RKO (cell line): ENCODE measurements around the gene BHLHE23.
"Not testable (repeated sequence)": the region's sequence is repeated elsewhere in the genome, so short reads cannot be mapped to it uniquely, and the experiment has no call there.

Experiments used
- DNase-seq: peaks from one replicate; pipeline ENCODE4 v3.0.0-alpha.2; 2016; ENCODE audit warnings: low spot score

Gene BHLHE23

DNA sequence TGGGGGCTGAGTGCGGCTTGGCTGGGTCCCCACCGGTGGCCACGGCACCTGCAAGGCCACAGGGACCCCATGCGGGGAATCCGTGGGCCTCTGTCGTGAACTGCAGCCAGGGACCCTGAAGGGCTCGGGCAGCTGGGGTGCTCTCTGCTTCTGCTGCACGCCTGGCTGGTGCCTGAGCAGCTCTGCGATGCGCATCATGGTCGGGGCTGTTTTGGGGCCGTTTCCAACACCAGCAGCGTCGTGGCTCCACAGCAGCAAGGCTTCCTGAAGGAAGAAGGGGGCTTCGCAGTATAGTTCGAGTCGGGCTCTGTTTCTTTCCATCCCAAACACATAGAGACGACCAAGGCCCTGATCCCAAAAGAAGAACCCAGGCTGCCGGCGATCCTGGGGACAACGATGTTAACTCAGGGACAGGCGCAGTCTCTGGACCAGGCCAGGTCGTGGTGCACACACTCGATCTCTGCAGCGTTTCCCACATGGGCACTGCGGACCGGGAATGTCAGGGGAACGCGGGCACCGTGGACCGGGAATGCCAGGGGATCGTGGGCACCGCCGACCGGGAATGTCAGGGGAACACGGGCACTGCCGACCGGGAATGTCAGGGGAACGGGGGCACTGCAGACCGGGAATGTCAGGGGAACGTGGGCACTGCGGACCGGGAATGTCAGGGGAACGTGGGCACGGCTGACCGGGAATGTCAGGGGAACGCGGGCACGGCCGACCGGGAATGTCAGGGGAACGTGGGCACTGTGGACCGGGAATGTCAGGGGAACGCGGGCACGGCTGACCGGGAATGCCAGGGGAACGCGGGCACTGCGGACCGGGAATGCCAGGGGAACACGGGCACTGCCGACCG lies 36.8 kb upstream of the BHLHE23 start:
- DNase-seq, result no peak

DNA sequence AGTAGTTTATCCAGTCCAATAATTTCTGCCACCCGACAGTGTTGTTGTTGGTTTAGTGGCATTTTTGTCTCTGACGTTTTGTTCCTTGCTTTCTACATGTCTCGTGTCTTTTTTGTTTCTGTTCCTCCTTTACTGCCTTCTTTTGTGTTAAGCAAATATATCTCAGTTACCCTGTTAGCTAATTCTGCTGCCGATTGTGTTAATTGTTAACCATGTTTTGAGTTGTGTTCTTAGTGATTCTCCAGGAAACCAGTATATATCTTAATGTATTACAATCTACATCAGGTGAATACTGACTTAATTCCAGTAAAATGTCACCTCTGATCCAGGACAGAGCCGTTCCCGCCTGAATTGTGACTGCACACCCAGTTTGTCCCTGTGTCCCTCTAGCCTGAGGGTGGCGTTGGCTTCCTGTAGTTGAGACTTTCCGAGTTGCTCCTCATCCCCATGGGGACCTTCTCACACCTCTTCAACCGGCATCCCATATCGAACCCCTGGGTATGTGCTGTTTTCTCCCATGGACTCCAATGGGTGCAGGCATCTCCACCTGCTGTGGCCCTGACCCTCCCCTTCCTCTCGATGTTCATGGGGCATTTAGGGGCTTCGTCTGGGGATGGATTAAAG lies 35.8 kb upstream of the BHLHE23 start:
- DNase-seq, result no peak

DNA sequence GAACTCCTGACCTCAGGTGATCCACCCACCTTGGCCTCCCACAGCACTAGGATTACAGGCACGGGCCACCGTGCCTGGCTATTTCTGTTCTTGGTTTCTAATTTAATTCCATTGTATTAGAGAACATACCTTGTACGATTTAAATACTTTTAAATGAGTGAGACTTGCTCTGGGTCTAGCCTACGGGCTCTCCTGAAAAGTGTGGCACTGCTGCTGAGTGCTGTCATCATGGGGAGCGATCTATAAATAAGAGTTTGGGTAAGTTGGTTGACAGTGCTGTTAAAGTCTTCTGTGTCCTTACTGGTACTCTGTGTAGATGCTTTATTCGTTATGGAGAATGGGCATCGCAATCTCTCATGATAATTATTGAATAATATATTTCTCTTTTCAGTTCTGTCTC lies 35.0 kb upstream of the BHLHE23 start:
- no peak for DNase-seq

DNA sequence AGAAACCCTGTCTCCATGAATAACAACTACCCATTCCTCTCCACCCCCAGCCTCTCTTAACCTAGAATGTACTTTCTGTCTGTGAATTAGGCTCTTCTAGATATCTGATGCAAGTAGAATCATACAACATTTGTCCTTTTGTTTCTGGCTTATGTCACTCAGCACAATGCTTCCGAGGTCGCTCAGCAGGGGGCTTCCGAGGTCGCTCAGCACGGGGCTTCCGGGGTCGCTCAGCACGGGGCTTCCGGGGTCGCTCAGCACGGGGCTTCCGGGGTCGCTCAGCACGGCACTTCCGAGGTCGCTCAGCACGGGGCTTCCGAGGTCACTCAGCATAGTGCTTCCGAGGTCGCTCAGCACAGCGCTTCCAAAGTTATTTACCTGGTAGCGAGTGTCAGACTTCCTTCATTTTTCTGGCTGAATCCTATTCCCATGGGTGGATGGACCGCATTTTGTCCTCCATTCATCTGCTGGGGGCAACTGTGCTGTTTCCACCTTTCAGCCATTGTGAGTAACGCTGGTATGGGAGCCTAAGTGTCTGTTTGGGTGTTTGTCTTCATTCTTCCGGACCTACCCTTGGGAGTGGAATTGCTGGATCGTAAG lies 31.0 kb upstream of the BHLHE23 start:
- DNase-seq, result no peak

DNA sequence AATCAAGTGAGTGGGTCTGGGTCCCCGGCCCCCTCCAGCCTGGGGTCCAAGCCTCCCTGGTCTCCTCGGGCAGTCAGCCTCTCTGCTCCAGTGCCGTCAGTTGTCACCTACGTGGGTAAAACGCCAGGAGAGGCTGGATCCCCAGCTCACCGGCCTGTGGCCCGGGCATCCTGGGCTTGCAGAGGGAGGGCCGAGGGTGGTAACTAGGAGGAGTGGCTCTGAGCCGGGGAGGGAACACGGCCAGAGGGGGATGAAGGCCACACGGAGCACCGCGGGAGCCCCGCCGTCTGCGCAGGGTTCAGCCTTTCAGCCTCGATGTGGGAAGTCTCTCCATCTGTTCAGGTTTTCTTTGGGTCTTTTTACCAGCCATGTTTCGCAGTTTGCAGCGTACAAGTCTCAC lies 29.5 kb upstream of the BHLHE23 start:
- no peak for DNase-seq

DNA sequence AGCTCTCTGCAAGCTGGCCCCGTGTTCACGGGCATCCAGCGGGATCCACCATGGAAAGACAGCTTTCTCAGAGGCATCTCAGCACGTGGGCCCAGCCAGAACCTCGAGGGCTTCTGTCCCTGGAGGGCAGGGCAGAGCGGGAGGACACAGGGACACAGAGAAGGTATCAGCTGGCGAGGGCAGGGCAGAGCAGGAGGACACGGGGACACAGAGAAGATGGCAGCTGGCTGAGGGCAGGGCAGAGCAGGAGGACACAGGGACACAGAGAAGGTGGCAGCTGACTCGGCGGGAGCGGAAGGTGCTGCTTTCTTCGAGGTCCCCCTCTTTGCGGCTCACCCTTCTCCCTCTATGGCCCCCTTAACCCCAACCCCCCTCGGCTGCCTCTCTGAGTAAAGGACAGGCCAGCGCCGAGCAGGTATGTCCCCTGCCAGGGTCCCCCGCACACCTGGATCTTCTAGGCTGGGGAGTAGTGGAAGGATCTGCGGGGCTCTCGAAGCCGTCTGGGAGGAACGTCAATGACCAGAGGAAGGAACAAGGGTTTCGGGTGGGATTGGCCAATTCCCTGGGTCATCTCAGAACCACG lies 28.9 kb upstream of the BHLHE23 start:
- DNase-seq, result no peak

DNA sequence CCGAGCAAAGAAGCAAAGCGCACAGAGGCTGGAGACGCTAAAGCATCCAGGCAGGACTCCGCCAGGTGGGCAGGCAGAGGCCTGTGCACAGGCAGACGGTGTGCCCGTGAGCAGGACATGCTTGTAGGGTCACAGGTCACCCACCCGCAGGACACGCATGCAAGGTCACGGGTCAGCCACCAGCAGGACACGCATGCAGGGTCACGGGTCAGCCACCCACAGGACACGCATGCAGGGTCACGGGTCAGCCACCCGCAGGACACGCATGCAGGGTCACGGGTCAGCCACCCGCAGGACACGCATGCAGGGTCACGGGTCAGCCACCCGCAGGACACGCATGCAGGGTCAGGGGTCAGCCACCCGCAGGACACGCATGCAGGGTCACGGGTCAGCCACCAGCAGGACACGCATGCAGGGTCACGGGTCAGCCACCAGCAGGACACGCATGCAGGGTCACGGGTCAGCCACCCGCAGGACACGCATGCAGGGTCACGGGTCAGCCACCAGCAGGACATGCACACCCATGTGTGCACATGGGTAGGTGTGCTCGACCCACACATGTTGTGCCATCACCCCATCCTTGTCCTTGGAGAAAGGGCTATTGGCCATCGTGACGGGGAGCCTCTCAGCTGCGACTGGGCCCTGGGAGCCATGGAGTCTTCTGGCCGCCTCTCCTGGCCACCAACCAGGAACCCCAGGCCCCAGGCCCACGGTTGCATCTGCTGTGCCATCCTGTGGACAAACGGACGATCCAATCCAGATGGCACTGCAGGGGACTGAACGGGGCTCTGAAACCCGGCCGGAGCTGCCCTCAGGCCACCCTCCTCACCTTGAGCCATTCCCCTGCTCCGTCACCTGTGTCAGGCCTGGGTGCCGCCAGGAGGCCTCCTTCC lies 28.2 kb upstream of the BHLHE23 start:
- DNase-seq, result not testable (repeated sequence)

DNA sequence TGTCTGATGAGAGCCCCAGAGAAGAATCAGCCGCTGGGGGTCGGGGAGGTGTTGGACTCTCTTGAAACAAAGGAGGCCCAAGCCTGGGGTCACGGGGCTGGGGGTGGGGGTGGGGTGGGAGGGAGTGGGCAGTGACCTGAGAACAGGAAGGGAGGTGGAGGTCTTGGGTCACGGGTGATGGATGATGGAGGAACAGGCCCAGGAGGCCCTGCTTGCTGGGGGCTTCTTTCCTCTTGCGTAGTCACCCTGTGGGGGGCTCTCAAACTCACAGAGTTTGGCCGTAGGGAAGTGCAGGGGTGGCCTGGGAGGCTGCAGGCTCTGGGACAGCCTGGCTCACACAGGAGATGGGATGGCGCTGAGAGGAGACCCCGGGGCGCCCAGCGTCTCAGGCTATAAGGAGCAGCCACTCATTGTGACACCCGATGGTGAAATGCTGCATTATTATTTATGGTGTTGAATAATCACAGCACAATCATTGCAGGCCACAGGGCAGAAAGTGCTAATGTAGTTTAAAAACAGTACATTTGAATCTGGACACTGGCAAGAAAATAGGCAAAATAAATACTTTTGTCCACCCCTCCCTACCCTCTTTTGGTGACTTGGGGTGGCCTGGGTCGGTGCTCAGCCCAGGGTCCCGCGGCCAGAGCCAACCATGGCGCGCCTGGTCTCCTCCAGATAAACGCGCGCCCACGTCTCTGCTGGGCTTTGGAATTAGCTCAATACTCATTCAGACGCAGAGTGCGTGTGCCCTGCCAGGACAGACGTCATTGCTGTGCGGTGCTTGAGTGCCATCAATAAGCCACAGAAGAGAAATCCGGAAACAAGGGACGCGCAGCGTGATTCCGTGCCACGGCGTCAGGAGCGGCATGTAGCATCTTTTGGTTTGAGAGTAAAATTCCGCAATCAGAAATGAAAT lies 27.3 kb upstream of the BHLHE23 start:
- no peak for DNase-seq

DNA sequence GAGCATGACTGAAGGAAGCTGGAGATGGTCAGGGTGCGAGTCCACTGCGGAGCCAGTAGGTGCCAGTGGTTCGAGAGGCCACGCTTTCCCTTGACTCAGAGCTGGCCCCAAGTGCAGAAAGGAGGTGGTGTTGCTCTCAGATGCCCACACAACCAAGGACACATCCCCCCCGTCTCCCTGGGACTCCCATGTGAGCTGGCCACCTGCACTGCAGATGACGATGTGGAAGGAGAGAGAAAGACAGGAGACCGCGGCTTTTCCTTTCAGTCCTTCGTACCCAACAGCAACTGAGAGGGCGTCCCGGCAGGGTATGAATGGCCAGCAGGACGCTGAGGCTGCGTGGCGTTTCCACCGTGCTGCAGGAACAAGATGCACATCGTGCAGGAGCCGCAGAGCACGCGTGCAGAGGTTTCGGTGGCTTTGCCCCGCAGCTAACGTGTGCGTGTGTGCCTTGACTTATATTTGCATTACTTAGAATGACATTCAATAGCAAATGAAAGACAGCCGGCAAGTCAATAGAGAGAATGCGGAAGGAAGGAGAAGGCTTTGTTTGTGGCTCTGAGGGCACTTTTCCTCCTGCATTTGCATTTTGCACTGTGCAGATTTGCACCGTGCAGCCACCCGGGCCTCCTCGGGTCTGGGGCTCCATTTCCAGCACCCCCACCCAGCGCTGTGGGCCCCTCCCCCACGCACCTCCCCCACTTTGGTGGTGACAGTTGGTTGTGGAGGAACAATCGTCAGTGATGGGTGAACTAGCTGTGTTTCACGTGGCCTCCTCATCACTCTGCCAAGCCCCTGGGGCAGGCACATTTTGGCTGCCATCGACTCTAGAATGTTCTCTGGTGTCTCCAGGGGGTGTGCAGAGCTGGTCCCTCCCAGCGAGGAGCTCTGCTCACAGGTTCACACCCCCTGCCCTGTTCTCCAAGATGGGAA lies 26.4 kb upstream of the BHLHE23 start:
- no peak for DNase-seq

DNA sequence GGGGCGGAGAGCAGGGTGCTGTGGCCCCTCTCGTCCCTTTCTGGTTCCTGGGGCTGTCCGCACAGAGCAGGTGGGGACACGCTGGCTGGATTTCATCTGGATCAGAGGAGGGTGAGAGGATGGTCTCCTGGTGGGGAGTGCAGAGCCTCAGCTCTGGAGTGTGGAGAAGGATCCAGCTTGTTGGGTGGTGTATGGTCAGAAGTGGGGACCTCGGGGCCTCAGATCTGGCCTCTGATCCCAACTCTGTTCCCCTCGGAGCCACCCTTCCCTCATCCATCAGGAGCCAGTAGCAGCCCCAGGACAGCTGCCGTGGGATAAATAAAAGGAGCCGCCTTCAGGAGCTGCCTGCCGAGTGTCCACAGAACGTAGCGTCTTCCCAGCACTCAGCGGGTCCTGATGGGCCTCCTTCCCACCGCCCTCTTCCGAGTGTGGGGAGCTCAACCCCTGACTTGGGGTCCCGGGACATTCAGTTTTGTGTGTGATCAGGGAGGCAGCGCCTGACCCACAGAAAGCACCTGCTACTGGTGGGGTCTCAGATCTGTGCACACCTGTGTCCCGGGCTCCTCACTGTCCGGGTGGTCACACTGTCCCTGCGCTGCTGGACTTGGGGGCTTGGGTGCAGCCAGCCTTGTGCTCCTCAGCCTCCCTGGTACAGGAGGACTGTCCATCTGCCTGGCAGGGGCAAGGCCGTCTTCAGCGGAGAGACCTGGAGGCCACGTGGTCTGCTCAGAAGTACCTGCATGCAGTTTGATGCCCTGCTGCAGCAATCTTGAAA lies 25.4 kb upstream of the BHLHE23 start:
- no peak for DNase-seq

DNA sequence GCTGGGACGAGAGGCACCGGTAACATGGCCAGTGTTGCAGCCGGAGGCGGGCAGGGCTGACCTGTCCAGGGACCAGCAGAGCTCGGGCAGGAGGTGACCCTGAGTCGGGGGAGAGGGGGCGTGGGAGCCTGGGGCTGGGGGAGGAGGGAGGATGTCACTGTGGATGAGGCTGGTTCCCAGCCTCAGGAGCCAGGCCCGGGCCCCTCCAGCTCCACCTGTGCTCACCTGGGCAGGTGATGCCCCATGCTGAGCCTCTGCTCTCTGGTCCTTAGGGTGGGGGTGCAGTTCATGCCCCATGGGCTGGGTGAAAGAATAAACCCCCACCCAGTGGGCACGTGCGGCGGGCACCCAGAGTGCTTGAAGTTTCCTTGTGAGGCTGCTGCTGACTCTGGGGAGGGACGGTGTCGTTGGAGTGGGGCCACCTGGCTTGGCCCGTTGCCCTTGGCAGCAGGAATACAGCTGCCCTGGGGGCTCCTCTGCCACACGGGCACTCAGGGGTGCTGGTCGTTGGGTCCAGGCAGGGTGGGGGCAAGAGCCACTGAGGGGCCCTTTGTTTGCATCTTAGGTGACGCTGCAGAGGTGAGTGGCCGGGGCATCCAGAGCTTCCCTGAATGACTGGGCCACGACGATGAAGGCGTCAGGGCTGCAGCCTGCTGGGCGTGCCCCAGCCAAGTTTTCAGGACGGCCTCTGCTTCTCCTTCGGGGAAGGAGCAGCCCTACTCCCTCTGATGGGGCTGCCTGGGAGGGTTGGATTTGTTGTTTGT lies 24.7 kb upstream of the BHLHE23 start:
- DNase-seq, result no peak

DNA sequence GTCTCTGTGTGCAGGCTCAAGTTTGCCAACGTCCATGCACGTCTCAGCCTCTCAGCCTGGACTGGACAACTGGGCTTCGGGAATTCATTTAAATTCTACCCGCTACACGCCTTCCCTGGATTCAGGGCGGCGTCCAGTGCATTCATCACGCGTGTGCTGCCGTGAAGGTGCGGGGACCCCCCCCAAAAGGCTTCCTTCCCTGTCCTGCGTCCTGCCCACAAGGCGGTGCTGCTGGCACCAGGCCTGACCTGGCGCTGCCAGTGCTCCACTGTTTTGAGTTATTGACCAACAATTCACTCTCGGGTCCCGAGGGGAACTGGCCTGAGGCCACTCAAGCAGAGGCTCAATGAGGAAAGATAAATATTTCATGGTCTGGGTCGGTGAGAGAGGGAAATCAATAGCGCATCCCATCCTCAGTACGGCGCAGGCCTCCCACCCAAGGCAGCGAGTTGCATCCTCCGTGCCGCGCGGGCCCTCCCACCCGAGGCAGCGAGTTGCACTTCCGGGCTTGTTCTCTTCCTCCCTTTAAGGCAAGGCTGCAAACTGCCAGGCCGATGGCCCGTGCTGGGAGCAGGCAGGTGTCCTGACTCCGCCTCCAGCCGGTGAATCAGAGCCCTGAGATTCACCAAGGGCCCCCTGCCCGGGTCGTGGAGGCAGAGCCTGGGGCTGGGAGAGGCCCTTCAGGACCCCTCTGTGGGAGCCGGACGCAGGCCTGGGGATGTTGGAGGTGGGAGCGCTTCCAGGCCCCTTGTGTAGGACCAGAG lies 22.8 kb upstream of the BHLHE23 start:
- no peak for DNase-seq

DNA sequence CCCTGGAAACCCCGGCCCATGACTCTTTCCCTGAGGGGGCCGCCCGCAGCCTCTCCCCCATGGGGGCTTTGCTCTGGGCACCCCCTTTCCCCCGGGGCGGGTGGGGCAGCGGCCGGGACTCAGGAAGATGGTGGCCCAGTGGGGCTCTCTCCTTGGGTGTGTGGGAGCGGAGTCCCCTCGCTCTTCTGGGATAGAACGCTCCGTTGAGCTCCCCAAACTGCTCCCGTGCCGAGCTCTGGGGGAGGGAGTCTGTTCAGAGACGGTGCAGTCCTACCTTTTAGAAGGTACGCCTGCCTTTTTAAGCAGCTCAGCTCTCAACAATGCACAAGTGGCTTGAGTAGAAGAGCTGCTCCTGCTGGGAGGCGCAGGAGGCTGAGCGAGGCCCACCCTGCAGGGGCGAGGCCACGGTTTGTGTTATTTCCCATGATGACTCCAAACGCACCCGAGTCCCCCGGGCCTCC lies 21.7 kb upstream of the BHLHE23 start:
- DNase-seq, result no peak

DNA sequence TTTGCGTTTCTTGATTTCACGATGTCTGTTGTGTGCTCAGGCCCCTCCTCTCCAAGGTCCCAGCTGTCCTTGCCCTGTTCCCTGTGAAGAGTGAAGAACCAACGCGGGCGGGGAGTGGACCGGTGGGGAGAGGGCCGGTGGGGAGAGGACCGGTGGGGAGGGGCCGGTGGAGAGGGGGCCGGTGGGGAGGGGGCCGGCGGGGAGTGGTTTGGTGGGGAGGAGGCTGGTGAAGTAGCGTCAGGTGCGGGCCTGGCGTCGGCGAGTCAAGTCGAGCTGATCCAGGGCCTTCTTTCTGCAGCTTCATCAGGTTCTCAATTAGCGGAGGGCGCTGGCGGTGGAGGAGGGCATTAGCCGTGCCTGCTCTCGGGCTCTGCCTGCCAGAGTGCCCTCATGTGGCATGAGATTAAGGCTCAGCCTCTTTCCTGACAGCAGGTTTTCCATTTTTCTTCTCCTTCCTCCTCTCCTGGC lies 21.2 kb upstream of the BHLHE23 start:
- peak; percentile 32 for DNase-seq

DNA sequence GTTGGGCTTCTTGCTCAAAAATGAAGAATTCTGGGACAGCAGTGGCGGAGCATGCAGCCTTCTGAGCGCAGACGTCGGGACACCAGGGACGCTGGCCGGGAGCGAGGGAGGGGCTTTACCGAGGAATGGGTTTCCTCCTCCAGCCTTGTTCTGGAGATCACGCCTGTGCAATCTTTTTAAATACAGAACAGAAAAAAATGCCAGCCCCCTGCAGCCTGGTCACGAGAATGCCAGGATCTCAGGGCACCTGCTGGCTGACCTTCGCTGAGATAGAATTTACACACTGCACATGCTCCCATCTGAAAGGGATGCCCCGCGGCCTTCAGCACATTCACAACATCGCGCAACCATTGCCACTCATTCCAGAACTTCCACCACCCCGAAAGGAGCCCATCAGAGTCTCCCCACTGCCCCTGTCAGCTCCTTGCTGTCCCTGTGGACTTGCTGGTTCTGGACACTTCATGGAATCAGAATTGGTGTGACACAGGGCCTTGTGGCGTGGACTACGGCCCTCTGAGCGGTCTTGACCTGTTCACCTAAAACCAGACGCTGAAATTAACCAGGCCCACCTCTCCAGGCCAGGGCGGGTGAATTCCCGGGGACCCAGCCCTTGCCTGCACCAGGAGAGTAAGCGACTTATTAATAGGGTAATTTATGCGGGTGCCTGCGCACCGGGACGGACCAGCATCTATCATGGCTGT lies 20.6 kb upstream of the BHLHE23 start:
- DNase-seq, result no peak

DNA sequence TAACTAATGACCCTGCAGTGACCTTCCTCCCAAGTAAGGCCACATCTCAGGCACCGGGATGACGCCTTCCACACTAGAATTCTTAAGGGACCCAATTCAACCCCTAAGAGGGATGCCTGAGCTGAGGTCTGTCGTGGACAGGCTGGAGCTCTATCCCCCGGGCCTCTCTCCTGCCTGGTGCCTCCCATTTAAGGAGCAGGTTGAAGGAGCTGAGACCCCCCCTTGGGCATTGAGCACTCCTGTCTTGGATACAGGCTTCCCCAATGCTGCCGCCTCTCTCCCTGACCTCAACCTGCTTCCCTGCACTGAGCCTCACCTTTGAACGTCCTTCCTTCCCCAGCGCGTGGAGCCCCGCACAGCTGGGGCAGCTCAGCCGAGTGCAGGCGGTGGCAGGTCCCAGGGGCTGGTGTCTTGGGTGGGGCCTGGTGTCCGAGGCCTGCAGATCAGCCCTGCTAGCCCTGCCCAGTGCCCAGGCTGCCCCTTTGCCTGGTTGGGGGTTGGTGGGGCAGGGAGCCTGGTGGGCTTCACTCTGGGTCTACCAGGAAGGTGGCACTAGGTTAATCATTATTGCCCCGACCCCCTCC lies 19.9 kb upstream of the BHLHE23 start:
- DNase-seq, result no peak
